Activated naive CD8-positive, alpha-beta T cell treated with anti-CD3 and anti-CD28 coated beads for 36 hours (primary cell): ENCODE measurements around the gene LILRA5. TPM values are rescaled to one million over a fixed set of nuclear protein-coding genes. Genes with fewer than 3 reads are reported as not detected.
"Not testable (repeated sequence)": the region's sequence is repeated elsewhere in the genome, so short reads cannot be mapped to it uniquely, and the experiment has no call there.

Experiments used
- DNase-seq: peaks from one replicate; pipeline ENCODE4 v3.0.0; 2021
- H3K27ac Mint-ChIP-seq: one replicate; pipeline ENCODE4 v1.8.0; 2022; ENCODE audit warnings: mild to moderate bottlenecking, moderate library complexity, mixed read lengths
- H3K27me3 Mint-ChIP-seq: one replicate; pipeline ENCODE4 v1.8.0; 2022; ENCODE audit warnings: mild to moderate bottlenecking, mixed read lengths
- H3K36me3 Mint-ChIP-seq: one replicate; pipeline ENCODE4 v1.8.0; 2021; ENCODE audit warnings: mild to moderate bottlenecking, mixed read lengths
- H3K4me1 Mint-ChIP-seq: one replicate; pipeline ENCODE4 v1.8.0; 2021; ENCODE audit warnings: mixed read lengths
- H3K4me3 Mint-ChIP-seq: one replicate; pipeline ENCODE4 v1.8.0; 2022; ENCODE audit warnings: mild to moderate bottlenecking, moderate library complexity, mixed read lengths
- H3K9me3 Mint-ChIP-seq: one replicate; pipeline ENCODE4 v1.8.0; 2022; ENCODE audit warnings: mixed read lengths
- total RNA-seq, 2 experiments: library from RNA; stranded (reverse); gene quantifications; one replicate each; pipeline ENCODE4 v1.2.3, GENCODE V29; 2021

LILRA5 gene
- total RNA-seq, 2 experiments from 2014 or later: not detected

- not testable (repeated sequence) for H3K36me3 Mint-ChIP-seq, H3K9me3 Mint-ChIP-seq, H3K4me3 Mint-ChIP-seq, DNase-seq, H3K27ac Mint-ChIP-seq
- Mint-ChIP-seq H3K27me3 (peaks cover 10% of the 10 kb centered on the region), H3K4me1 (peaks cover 13% of the 10 kb centered on the region)
Measured at GRCh38 chr19:54322295-54322694, 9.3 kb upstream of the LILRA5 start.

GRCh38 chr19:54319892-54320670 is 7.1 kb upstream of the LILRA5 start:
- peaks cover 3% of the 10 kb centered on the region for H3K4me1 Mint-ChIP-seq
- no peaks in the 10 kb centered on the region for H3K36me3 Mint-ChIP-seq
- DNase-seq: no peak
- no peak overlapping the region for H3K4me3 Mint-ChIP-seq
- peaks cover 16% of the 10 kb centered on the region for H3K27me3 Mint-ChIP-seq
- no peaks in the 10 kb centered on the region for H3K9me3 Mint-ChIP-seq
- H3K27ac Mint-ChIP-seq: no peak overlapping the region

- Mint-ChIP-seq H3K27ac (no peak overlapping the region), H3K36me3 (no peaks in the 10 kb centered on the region), H3K4me1 (no peaks in the 10 kb centered on the region), H3K27me3 (peaks cover 20% of the 10 kb centered on the region), H3K4me3 (no peak overlapping the region), H3K9me3 (no peaks in the 10 kb centered on the region)
- DNase-seq: no peak
Measured at GRCh38 chr19:54319049-54319448, 6.1 kb upstream of the LILRA5 start.

GRCh38 chr19:54317965-54318240 is 4.9 kb upstream of the LILRA5 start:
- H3K27ac Mint-ChIP-seq: no peak overlapping the region
- no peaks in the 10 kb centered on the region for H3K36me3 Mint-ChIP-seq
- no peak overlapping the region for H3K4me3 Mint-ChIP-seq
- peaks cover 29% of the 10 kb centered on the region for H3K27me3 Mint-ChIP-seq
- no peak for DNase-seq
- no peaks in the 10 kb centered on the region for H3K4me1 Mint-ChIP-seq
- no peaks in the 10 kb centered on the region for H3K9me3 Mint-ChIP-seq

GRCh38 chr19:54317108-54317964 is 4.4 kb upstream of the LILRA5 start:
- no peaks in the 10 kb centered on the region for H3K36me3 Mint-ChIP-seq
- no peak overlapping the region for H3K27ac Mint-ChIP-seq
- H3K9me3 Mint-ChIP-seq: no peaks in the 10 kb centered on the region
- H3K4me3 Mint-ChIP-seq: no peak overlapping the region
- DNase-seq: no peak
- no peaks in the 10 kb centered on the region for H3K4me1 Mint-ChIP-seq
- peaks cover 34% of the 10 kb centered on the region for H3K27me3 Mint-ChIP-seq

GRCh38 chr19:54316746-54317107 is 3.8 kb upstream of the LILRA5 start:
- Mint-ChIP-seq H3K36me3 (no peaks in the 10 kb centered on the region), H3K4me3 (no peak overlapping the region), H3K27ac (no peak overlapping the region), H3K9me3 (no peaks in the 10 kb centered on the region), H3K4me1 (no peaks in the 10 kb centered on the region), H3K27me3 (peaks cover 40% of the 10 kb centered on the region)
- no peak for DNase-seq

- Mint-ChIP-seq H3K9me3 (no peaks in the 10 kb centered on the region), H3K27me3 (peaks cover 45% of the 10 kb centered on the region), H3K4me1 (no peaks in the 10 kb centered on the region), H3K27ac (no peak overlapping the region), H3K36me3 (no peaks in the 10 kb centered on the region), H3K4me3 (no peak overlapping the region)
- no peak for DNase-seq
Measured at GRCh38 chr19:54315956-54316355, 3.0 kb upstream of the LILRA5 start.

- Mint-ChIP-seq H3K27me3 (peaks cover 41% of the 10 kb centered on the region), H3K9me3 (no peaks in the 10 kb centered on the region), H3K36me3 (no peaks in the 10 kb centered on the region), H3K27ac (no peak overlapping the region), H3K4me3 (no peak overlapping the region), H3K4me1 (no peaks in the 10 kb centered on the region)
- no peak for DNase-seq
Measured at GRCh38 chr19:54312011-54312410, 955 bp downstream of the LILRA5 start.

- H3K4me3 Mint-ChIP-seq: no peak overlapping the region
- H3K27ac Mint-ChIP-seq: no peak overlapping the region
- no peak for DNase-seq
- no peaks in the 10 kb centered on the region for H3K36me3 Mint-ChIP-seq
- no peaks in the 10 kb centered on the region for H3K9me3 Mint-ChIP-seq
- no peaks in the 10 kb centered on the region for H3K4me1 Mint-ChIP-seq
- peaks cover 39% of the 10 kb centered on the region for H3K27me3 Mint-ChIP-seq
Measured at GRCh38 chr19:54311486-54311885, 1.5 kb downstream of the LILRA5 start.

GRCh38 chr19:54310543-54310942 is 2.4 kb downstream of the LILRA5 start:
- Mint-ChIP-seq H3K27ac (no peak overlapping the region), H3K9me3 (no peaks in the 10 kb centered on the region), H3K36me3 (no peaks in the 10 kb centered on the region), H3K4me3 (no peak overlapping the region), H3K4me1 (no peaks in the 10 kb centered on the region), H3K27me3 (peaks cover 36% of the 10 kb centered on the region)
- DNase-seq: no peak

GRCh38 chr19:54309811-54310210 is 3.2 kb downstream of the LILRA5 start:
- H3K4me1 Mint-ChIP-seq: peaks cover under 1% of the 10 kb centered on the region
- DNase-seq: no peak
- H3K27me3 Mint-ChIP-seq: peaks cover 36% of the 10 kb centered on the region
- no peaks in the 10 kb centered on the region for H3K36me3 Mint-ChIP-seq
- no peak overlapping the region for H3K4me3 Mint-ChIP-seq
- no peaks in the 10 kb centered on the region for H3K9me3 Mint-ChIP-seq
- no peak overlapping the region for H3K27ac Mint-ChIP-seq

- H3K4me3 Mint-ChIP-seq: no peak overlapping the region
- H3K9me3 Mint-ChIP-seq: no peaks in the 10 kb centered on the region
- no peak for DNase-seq
- no peaks in the 10 kb centered on the region for H3K36me3 Mint-ChIP-seq
- H3K27me3 Mint-ChIP-seq: peaks cover 21% of the 10 kb centered on the region
- no peak overlapping the region for H3K27ac Mint-ChIP-seq
- peaks cover 9% of the 10 kb centered on the region for H3K4me1 Mint-ChIP-seq
Measured at GRCh38 chr19:54307389-54308020, 5.5 kb downstream of the LILRA5 start.

GRCh38 chr19:54305141-54305540 is 7.8 kb downstream of the LILRA5 start:
- Mint-ChIP-seq H3K9me3 (no peaks in the 10 kb centered on the region), H3K27ac (no peak overlapping the region), H3K4me1 (peaks cover 9% of the 10 kb centered on the region), H3K36me3 (no peaks in the 10 kb centered on the region), H3K27me3 (peaks cover 9% of the 10 kb centered on the region), H3K4me3 (no peak overlapping the region)
- DNase-seq: no peak

- Mint-ChIP-seq H3K4me3 (no peak overlapping the region), H3K27ac (no peak overlapping the region), H3K36me3 (no peaks in the 10 kb centered on the region), H3K4me1 (peaks cover 9% of the 10 kb centered on the region), H3K27me3 (peaks cover 7% of the 10 kb centered on the region), H3K9me3 (no peaks in the 10 kb centered on the region)
- no peak for DNase-seq
Measured at GRCh38 chr19:54302257-54302656, 10.7 kb downstream of the LILRA5 start.

GRCh38 chr19:54299515-54299914 is 13.5 kb downstream of the LILRA5 start:
- Mint-ChIP-seq H3K27ac (no peak overlapping the region), H3K36me3 (no peaks in the 10 kb centered on the region), H3K9me3 (no peaks in the 10 kb centered on the region), H3K4me1 (peaks cover 6% of the 10 kb centered on the region), H3K27me3 (peaks cover 3% of the 10 kb centered on the region), H3K4me3 (no peak overlapping the region)
- no peak for DNase-seq
